Middle frontal gyrus (tissue), 1 donor: ENCODE data around the gene C2orf81.
"Not testable (repeated sequence)": the region's sequence is repeated elsewhere in the genome, so short reads cannot be mapped to it uniquely, and the experiment has no call there.

ENCODE experiments used
- DNase-seq: peaks from one replicate; pipeline ENCODE4 v3.0.0-alpha.2; 2015; ENCODE audit warnings: low spot score; ENCODE audit errors: extremely low spot score

The C2orf81 gene

DNA sequence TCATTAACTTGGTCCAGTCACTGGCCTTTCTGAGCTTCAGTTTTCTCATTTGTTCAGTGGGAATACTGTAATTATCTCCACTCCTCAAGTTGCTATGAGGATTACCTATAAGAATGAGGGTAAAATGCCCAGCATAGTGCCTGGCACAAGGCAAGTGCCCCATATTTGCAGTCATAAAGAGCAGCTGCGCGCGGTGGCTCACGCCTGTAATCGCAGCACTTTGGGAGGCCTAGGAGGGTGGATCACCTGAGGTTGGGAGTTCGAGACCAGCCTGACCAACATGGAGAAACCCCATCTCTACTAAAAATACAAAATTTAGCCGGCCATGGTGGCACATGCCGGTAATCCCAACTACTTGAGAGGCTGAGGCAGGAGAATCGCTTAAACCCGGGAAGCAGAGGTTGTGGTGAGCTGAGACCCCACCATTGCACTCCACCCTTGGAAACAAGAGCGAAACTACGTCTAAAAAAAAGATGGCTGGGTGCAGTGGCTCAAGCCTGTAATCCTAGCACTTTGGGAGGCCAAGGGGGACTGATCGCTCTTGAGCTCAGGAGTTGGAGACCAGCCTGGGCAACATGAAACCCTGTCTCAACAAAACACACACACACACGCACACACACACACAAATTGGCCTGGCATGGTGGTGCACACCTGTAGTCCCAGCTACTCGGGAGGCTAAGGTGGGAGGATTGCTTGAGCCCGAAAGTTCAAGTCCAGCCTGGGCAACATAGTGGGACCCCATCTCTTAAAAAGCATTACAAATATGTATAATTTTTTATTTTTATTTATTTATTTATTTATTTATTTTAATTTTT lies 21.3 kb upstream of the C2orf81 start:
- not testable (repeated sequence) for DNase-seq

DNA sequence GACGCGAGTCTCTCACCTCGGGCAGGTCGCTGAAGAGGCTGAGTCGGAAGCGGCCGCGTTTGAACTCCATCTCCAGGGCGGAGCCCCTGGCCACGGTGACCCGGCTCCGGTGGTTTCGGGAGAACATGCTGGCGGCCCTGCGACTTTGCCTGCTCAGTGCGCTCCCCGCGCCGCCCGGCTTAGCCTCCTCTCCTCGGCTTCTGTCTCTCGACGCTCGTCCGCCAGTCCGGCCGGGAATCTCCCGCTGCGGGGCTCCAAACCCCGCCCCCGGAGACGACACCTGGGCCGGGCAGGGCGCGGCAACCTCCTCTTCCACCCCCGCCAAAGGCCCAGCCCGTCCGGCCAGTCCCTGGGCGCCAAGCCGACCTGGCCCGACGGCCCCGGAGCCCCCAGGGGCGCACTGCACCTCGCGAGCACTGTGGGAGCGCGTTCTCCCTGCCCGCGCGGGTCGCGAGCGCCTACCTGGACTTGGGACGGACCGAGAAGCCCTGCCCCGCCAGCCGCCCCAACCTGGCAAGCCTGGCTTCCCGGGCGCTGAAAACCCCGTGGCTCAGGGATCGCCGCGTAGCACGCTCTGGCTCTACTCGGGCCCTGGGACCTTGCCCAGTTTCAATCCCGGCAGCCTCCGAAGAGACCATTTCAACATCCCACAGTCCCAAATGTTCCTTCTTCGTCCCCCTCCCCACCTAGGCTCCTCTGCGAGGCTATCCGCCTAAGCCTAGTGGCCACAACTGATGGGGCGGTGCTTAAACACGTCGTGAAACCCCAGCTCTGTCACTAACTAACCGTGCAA lies 20.5 kb upstream of the C2orf81 start, which contains the start of gene RTKN:
Gene RTKN, minus strand, starts transcription at position 248 of the 793 bp plus-strand sequence. Its CDS starts 121 bp downstream, at position 127.
- DNase-seq = no peak

DNA sequence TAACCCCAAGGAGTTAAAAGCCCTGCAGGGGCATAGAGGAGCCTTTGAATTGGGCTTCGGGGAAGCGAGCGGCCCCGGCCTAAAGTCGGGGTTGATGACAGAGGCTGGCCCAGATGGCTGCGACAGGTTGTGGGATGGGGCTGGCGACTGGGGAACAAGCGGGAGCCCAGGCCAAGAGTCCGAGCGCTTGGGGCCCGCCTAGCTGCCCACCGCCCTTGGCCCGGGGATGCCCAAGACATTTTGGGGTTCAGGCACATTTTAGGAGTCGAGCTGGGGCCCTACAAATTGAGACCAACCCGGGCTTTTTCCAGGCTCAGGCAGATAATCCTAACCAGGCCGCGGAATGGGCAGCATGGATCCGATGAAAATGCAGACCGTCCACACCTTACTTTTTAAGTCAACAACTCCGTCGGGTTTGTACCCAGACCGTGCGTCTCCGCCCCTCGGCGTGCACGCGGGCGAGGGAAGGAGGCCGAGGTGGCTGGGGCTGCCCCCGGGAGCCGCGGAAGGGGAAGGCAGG lies 19.8 kb upstream of the C2orf81 start:
- DNase-seq = no peak

DNA sequence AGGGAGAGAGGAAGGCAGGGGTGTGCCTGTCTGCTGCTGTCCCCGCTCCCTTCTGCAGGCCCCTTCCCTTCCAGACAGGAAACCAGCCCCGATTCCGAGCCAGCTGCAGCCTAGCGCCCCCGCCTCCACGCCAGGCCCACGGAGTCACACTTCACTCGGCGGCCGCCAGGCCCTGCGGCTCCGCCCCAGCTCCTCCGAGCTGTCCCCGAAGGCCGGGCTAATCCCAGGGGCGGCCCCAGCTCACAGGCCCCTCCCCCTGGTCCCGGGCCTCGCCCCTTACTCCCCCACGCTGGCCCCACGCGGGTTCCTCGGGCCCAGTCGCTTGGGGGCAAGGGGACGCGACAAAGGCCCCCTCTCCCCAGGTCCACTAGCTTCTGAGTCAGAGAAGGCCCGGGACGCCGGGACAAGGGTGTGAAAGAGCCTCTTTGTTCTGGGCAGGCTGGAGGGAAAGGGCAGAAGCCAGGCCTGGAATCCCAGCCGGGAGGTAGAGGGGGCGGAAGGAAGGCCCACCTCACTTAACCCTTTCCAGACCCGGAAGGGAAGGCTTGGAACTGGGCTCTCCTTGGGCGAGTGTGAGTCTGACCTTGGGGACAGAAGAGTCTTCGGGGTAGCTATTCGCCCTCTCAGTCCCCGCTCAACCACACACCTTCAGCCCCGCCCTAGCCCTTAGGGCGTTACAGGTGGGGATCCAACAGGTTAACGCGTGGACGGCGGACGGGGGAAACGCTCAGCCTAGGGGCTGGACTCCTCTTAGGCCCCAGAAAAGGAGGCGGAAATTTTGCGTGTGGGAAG lies 19.2 kb upstream of the C2orf81 start:
- DNase-seq = peak; percentile 58

DNA sequence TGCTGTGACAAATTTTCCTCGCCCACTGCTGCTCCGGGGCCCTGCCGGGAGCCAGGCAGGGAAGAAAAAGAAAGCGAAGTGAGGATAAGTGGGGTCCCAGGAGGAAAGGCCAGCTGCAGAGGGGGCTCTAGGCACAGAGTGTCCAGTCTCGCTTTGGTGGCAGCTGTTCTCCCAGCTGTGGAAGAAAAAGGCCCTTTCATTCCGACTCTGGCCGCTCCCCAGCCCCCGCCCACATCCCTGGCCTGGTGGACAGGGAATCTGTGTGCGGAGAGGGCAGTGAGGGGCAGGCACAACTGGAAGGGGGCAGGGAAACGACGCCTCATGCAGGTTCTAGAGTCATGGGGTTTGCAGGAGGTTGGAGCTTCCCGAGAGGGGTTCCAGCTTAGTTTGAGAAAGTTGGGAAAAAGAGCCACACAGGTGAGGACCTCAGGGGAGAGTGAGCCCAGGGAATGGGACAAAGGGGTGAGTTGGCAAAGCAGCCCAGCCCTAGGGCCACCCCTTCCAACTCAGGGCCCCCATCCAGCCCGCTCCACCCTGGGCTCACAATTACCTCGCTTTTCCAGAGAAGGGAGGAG lies 18.5 kb upstream of the C2orf81 start:
- peak; percentile 76 for DNase-seq

DNA sequence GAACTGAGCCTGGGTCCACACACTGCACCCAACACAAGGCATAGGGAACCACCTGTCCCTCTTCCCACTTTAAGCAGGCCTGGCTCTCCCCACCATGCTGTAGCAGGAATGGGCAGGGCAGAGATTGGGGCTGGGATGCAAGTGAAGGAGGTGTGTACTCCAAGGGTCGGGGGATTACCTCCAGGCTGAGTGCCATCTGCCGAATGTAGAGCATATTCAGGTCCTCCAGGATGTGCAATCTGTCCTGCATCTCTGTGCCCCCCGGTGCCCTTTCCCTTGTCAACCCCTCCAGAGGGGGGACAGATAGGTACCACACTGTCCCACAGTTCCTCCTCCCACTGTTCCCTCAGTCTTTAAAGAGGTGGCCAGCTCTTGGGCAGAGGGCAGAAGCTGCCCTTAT lies 18.0 kb upstream of the C2orf81 start:
- DNase-seq = no peak

DNA sequence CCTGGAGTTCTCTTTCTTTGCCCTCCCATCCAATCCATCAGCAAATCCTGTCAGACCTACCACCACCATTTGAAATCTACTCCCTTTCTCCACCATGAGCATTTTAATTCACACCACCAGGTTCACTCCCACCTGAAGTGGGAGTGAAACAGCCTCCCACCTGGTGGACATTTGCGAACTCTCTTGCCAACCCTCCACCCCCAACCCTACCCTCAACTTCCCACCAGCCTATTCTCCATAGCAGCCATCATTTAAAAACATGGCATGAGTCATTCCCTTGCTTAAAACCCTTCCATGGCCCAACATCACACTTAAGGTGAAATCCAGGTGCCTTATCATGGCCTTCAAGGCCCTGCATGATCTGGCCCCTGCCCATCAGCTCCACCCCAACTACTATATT lies 16.8 kb upstream of the C2orf81 start:
- no peak for DNase-seq

DNA sequence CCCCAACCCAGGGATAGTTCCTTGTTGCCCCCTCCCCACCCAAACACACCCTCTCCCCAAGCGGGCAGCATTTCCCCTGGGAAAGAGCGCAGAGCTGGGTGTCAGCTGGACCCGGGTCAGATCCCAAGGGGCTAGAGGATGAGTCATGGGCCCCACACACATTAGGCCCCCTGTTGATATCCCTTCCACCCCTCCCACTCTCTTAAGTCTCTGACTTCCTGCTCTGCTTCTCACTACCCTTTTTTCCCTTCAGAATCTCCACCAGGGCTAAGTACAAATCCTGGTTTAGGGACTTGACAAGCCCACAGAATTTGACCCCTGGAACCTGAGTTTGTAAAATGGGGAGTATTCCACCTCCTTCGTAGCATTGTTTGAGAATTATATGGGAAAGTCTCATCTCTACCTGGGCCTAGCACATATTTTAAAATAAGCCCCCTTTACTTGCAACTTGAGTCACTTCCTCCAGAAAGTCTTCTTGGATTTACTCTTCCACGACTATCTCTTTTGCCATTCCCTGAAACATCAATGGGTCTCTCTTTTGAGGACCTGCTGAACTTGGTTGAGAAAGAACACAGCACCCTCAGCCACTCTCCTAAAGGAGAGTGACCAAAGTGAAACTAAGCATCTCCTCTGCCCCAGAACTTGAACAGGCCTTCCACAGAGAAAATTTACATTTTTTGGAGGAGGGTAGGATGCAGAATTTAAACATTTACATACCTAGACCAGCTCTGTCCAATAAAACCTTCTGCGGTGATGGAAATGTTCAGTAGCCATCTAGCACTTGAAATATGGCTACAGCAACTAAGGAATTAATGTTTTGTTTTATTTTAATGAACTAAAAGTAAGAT lies 15.7 kb upstream of the C2orf81 start:
- DNase-seq = no peak

DNA sequence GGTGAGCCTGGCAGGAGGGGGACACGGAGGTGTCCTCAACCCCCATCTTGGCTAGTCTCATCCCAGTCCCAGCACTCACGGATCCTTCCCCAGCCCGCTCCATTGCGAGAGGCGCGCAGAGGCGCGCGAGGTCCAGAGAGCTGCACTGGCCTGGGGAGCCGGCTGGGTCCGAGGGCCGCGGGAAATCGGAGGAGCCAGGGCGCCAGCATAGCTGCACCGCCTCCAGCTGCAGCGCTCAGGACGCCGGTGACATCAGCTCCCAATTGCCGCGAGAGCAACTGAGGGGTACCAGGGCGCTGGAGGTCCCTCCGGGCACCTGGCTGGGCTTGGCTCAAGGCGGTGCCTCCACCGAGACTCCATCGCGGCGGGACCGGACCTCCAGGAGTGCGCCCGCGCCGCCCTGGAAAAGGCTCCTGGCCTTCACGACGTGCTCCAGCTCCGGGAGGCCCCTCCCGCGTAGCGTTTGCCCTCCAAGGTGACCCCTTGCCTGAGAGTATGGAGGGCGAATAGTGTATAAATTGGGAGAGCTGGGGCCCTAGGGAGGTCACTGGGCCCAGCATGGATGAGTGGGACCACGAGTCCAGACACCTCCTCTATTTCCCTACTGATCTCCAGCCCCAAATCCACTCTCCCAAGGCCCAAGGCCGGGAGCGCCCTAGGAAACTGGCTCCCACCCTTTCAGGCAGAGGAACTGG lies 14.8 kb upstream of the C2orf81 start:
- no peak for DNase-seq

DNA sequence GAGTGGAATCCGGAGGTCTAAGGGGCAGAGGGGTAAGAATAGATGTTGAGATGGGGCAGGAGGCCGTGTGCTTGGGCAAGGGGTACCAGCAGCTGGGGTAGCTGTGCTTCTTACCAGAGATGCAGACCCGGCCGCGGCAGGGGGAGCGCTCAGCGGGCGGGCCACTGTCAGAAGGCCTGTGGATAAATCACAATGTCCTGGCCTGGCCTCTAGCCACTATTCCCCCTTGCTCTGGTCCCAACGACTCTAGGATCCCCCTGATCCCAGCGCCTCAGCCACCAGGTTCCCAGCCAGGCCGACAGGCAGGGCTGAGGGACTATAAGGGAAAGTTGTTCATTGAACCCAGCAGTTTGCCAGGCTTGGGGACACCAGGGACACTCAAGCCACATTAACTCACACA lies 9.1 kb upstream of the C2orf81 start:
- no peak for DNase-seq

DNA sequence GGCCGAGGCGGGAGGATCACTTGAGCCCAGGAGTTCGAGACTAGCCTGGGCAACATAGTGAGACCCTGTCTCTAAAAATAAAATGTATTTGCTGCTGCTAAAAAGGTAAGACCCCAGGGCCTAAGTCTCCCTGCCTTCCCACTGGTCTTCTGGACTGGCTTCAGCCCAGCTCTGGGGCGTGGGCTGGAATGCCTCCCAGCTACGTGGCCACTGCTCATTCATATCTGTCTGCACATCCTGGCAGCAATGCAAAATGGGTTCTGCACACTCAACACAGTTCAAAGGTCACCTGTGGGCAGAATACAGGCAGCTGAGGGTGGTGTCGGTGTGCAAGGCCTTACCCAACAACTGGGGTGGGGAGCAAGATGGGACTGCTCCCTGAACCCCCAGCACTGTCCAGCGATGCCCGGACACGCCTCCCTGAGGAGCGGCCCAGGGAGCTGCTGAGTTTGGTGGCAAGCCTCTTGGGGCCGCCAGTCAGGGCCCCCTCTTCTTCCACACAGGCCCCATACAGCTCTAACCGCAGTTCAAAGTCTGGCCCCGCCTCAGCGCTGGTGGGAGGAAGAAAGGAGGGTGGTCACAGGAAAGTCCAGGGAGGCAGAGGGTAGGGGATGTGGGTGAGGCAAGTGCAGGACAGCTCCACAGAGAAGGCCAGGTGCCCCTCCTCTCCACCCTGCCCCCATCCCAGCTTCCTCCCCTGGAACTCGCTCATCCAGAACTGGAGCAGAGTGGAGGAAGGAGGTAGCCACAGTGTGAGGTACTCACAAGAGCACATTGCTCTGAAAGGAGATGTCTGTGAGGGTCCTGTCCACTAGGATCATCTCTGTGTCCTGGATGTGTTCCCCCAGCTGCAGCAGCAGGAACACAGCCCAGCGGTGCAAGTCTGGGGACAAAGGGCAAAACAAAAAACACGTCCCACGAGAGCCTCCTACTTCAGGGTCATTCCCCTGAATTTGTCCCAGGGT lies 8.3 kb upstream of the C2orf81 start:
- no peak for DNase-seq

DNA sequence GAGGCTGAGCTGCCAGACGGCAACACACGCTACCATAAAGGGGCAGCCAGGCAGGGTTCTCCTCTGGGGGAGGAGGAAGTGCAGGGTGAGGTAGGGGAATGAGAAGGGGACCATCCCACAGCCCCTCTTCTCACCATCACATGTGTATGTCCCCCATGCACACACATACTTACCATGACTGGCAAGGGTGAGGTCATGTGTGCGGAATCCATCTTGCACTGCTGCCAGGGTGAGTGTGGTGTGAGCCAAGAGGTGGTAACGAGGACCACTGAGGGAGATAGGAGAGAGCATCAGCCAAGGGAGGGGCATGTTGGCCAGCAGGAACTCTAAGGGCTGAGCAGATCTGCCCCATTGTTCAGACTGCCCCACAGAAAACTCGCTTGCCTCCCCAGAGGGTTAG lies 7.3 kb upstream of the C2orf81 start:
- no peak for DNase-seq

DNA sequence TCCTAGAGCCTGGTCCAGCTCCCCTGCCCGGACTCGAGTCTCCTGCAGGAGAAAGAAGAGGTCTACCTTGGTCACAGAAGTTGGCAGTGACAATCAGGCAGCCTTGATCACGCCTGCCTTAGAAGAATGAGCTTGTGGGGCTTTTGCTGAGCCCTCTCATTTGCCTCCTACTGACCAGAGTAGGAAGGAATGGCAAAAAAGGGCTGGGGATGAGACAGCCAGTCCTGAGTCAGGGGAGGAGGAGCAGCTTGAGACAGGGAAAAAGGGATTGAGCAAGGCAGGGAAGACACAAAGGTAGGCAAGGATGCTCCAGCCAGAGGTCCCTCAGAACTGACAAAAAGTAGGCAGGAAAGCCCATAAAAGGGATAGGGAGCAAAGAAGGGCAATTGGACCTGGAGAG lies 6.1 kb upstream of the C2orf81 start:
- no peak for DNase-seq

DNA sequence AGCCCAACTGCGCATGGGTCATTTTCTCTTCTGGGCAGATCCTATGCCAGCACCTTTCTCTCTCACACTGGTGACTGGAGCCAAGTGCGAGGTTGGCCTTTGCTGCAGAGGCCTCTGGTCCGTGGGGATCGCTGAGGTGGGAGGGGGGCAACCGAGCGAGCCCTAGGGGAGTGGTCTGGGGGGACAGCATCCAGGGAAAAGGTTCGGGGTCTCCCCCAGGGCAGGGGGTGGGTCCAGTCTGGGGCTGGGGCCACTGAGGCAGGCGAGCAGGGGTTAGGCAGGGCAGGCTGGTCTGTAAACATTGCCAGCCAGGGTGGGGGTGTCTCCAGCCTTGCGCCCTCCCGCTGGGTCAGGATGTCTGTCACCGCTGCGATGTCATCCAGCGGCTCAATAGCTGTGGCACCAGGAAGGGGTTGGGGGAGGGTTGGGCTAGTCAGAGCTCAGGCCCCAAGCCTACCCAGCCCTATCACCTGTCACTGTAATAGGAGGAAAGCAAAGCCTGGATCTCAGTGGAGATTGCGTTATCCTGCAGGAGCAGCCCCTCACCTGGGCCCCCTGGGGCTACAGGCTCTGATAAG lies 4.9 kb upstream of the C2orf81 start:
- no peak for DNase-seq

DNA sequence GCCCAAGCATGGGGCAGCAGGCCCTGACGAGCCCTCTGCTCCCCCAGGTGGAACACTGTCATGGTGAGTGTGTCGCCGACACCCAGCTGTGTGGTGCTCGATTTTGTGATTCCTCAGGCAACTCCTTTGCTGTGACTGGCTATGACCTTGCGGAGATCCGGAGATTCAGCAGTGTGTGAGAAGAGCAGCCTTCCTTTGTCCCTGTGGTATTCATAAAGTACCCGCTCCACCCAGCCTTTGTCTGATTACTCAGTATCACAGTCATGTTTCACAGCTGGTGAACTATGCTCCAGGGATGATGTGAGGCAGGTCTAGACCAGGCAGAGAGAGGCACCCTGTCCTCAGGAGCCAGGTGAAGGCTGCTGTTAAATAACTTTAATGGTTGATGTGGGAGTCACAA lies 4.1 kb upstream of the C2orf81 start:
- DNase-seq = no peak

DNA sequence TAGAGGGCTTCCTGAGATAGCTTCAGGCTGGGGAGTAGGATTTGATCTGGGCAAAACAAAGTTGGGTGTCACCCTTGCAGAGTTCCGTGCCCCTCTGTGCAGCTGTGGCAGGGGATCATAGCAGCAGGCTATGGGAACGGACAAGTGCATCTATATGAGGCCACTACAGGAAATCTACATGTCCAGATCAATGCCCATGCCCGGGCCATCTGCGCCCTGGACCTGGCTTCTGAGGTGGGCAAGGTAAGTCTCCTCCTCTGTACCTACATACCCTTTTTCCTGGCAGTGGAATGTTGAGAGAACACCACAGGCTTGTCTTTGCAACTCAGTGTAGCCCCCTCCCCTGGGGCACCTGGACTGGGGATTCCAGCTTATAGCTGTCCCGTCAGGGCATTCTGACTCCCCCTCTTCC lies 3.6 kb upstream of the C2orf81 start:
- no peak for DNase-seq

DNA sequence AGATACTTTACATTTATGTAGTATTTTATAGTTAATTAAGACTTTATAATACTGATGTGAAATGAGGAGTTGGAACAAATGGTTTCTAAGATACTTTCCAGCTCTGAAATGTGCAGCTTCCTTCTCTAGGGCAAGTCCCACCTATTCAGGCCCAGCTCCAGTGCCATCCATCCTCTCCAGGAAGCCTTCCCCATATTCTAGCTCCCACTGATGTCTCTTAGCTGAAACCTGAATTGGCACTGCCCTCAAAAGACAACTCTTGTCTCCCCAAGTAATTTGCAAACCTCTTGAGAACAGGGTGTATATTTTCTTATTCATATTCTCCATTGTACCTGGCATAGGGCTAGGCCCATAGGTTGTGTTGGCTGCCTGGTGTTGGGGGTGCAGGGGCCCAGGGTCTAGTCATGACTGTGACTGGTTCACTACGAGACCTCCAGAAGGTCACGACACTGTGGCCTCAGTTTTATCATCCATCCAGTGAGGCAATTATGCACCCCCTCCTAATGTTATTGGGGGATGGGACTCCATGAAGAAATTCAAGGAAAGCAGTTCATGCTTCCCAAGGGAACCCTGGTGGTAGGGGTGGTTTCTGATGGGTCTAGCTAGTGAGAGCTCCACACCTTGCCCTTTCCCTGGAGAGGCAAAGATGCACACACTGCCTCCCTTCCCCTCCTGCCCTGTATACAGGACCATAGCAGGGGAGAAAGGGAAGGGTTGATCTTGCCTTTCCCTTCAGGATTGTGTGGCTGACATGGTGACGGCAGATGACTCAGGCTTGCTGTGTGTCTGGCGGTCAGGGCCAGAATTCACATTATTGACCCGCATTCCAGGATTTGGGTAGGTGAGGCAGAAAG lies 2.9 kb upstream of the C2orf81 start:
- no peak for DNase-seq
